CD4-positive, CD25-positive, alpha-beta regulatory T cell (primary cell): Measurements from ENCODE around the gene BCL2. TPM values are rescaled to one million over a fixed set of nuclear protein-coding genes. Genes with fewer than 3 reads are reported as not detected.

Experiments used
- ATAC-seq, 2 donors: fragments of 150-1000 bp; cut with Tn5 transposase; one replicate each; pipeline ENCODE4 v1.10.0; 2021; ENCODE audit warnings: low read depth in 2 of 2, moderate number of reproducible peaks in 2 of 2, moderate library complexity in 1 of 2
- DNase-seq, 3 donors: peaks; one replicate each; pipeline versions ENCODE4 v3.0.0 to v3.0.0-alpha.2; 2012 to 2022; ENCODE audit warnings: mixed read lengths in 1 of 3
- H3K27ac ChIP-seq: one replicate; pipeline ENCODE4 v1.7.0; 2013; ENCODE audit warnings: mild to moderate bottlenecking, low read length; ENCODE audit not compliant: insufficient read depth, poor library complexity, severe bottlenecking
- H3K27me3 ChIP-seq: one replicate; pipeline ENCODE4 v1.7.0; 2013; ENCODE audit warnings: low read length; ENCODE audit not compliant: control insufficient read depth, insufficient read depth
- H3K36me3 ChIP-seq: one replicate; pipeline ENCODE4 v1.7.0; 2013; ENCODE audit warnings: mild to moderate bottlenecking, low read length, moderate library complexity; ENCODE audit not compliant: control insufficient read depth, insufficient read depth
- H3K4me1 ChIP-seq: 2 replicates; pipeline ENCODE4 v1.7.0; 2013; ENCODE audit warnings: mild to moderate bottlenecking, low read length; ENCODE audit not compliant: insufficient read depth, control insufficient read depth, poor library complexity, severe bottlenecking
- H3K4me3 ChIP-seq: one replicate; pipeline ENCODE4 v1.7.0; 2013; ENCODE audit warnings: low read depth, mild to moderate bottlenecking, low read length, moderate library complexity
- H3K9me3 ChIP-seq, 2 experiments: 1 replicate in 1 of 2; 2 replicates in 1 of 2; pipeline ENCODE4 v1.7.0; 2013; ENCODE audit warnings: low read length in 2 of 2, mild to moderate bottlenecking in 1 of 2, moderate library complexity in 1 of 2; ENCODE audit not compliant: control insufficient read depth in 2 of 2
- H3K27ac Mint-ChIP-seq, 3 donors: one replicate each; pipeline ENCODE4 v1.8.0; 2020 to 2022; ENCODE audit warnings: mild to moderate bottlenecking in 3 of 3, mixed read lengths in 3 of 3, moderate library complexity in 2 of 3
- H3K27me3 Mint-ChIP-seq: one replicate; pipeline ENCODE4 v1.8.0; 2022; ENCODE audit warnings: mild to moderate bottlenecking, mixed read lengths
- H3K36me3 Mint-ChIP-seq: one replicate; pipeline ENCODE4 v1.8.0; 2020; ENCODE audit warnings: mixed read lengths
- H3K4me1 Mint-ChIP-seq, 4 donors: one replicate each; pipeline ENCODE4 v1.8.0; 2020 to 2022; ENCODE audit warnings: mixed read lengths in 4 of 4, mild to moderate bottlenecking in 1 of 4
- H3K4me3 Mint-ChIP-seq, 4 donors: one replicate each; pipeline ENCODE4 v1.8.0; 2020 to 2022; ENCODE audit warnings: mild to moderate bottlenecking in 4 of 4, mixed read lengths in 4 of 4, moderate library complexity in 3 of 4
- H3K9me3 Mint-ChIP-seq, 7 donors: one replicate each; pipeline ENCODE4 v1.8.0; 2020 to 2022; ENCODE audit warnings: mixed read lengths in 7 of 7, mild to moderate bottlenecking in 3 of 7, moderate library complexity in 2 of 7
- polyA plus RNA-seq, 4 donors: library from polyadenylated mRNA; unstranded; fragments of 300-500 nt; fragmentation: Illumina TruSeq; gene quantifications; one replicate each; pipeline ENCODE4 v1.2.3, GENCODE V29; 2021
- total RNA-seq: library from RNA; stranded (reverse); gene quantifications from one replicate; pipeline ENCODE4 v1.2.3, GENCODE V29; 2022

BCL2 gene
- total and polyA plus RNA-seq, 5 donors from 2014 or later = 19.1 to 125 (median 31.1) TPM

DNA sequence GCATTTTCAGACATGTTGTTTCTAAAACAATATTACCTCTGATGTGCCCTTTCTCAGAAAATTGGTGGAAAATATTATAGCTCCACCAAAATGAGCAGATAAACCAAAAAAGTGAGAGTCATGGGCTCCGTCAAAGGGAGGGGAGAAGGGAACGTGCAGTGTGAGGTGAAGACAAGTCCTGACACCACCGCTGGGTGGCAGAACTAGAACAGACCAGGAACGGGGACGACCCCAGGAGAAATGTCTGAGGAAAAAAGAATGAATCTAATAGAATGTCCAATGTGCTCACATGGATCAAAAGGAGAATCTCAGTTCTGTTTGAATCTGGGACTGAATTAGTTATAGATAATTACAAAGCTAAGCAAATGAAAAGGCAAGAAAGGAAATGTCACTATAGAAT is 22.6 kb upstream of the BCL2 start:
- H3K27ac Mint-ChIP-seq = no peak overlapping the region
- peaks cover 44% of the 10 kb centered on the region for H3K36me3 Mint-ChIP-seq
- no peaks in the 10 kb centered on the region for H3K27me3 Mint-ChIP-seq
- H3K4me1 ChIP-seq = no peaks in the 10 kb centered on the region
- ATAC-seq (peak in 1 of 2 donors; percentile 48), DNase-seq (peak in 1 of 3 donors; percentile 28)
- H3K9me3 ChIP-seq = no peaks in the 10 kb centered on the region
- no peak overlapping the region for H3K27ac ChIP-seq
- H3K4me3 ChIP-seq = no peak overlapping the region
- peaks cover 70% of the 10 kb centered on the region for H3K36me3 ChIP-seq
- H3K9me3 Mint-ChIP-seq = no peaks in the 10 kb centered on the region
- no peaks in the 10 kb centered on the region for H3K27me3 ChIP-seq
- peaks cover 4 to 19% (median 8%) of the 10 kb centered on the region in 4 donors for H3K4me1 Mint-ChIP-seq
- no peak overlapping the region for H3K4me3 Mint-ChIP-seq

DNA sequence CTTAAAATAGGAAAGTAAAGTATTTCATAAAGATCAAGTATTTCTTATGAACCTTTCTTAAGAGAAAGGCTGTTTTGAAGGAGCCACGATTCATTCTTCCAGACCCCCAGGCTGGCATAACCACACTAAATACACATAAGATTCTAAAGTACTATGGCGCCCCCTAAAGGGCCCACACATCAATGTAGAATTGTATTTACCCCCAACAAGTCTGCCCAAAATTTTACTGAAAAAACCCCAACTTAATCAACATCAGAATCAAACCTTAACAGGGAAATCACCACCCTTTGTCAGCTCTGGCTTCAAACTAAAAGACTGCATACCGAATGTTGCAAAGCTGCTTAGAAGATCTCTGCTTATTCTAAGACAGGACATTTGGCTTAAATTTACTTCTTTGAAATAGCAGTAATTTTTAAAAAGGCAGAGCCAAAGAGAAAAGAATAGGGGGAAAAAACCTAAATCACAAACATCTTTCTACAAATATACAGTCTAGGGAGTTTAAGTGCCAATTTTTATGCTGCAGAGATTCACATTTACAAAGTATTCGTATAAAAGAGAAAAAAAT is 20.4 kb upstream of the BCL2 start:
- Histone ChIP-seq H3K4me1 (no peaks in the 10 kb centered on the region), H3K27ac (no peak overlapping the region), H3K9me3 (no peaks in the 10 kb centered on the region), H3K27me3 (no peaks in the 10 kb centered on the region), H3K36me3 (peaks cover 70% of the 10 kb centered on the region), H3K4me3 (no peak overlapping the region)
- no peak overlapping the region for H3K4me3 Mint-ChIP-seq
- no peaks in the 10 kb centered on the region for H3K9me3 Mint-ChIP-seq
- H3K36me3 Mint-ChIP-seq = peaks cover 43% of the 10 kb centered on the region
- ATAC-seq (peak; percentile 57), DNase-seq (peak; percentile 30 to 71 (median 51))
- peaks cover 4 to 19% (median 10%) of the 10 kb centered on the region in 4 donors for H3K4me1 Mint-ChIP-seq
- H3K27me3 Mint-ChIP-seq = no peaks in the 10 kb centered on the region
- peak overlapping the region in 2 of 3 donors; percentile 13 to 78 for H3K27ac Mint-ChIP-seq

DNA sequence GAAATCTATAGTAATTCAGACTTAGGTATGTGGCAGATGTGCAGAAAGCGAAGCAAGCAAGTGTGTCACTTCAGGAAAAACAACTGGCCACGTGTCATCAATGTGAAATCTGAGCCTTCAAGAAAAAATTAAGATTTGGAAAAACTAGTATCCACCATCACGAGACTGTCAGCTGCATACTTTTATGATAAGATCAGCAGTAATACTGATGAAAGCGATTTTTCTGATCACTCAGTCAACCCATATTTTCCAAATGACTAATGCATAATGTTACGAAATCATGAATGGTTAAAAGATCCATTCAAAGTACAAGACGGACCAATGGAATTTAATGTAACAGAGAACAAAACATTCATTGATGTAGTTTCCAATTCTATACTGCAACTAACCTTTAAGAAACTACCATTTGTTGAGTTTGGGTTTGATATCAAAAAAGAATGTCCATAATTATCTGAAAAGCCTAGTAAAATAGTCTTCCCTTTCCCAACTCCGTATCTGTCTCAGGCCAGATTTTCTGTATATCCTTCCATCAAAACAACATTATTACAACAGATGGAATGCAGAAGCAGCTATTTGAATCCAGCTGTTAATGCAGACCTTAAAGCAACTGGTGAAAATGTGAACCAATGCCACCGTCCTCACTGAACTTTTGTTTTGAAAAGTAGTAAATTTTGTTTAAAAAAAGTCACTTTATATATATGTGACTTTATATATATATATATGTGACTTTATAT is 17.0 kb upstream of the BCL2 start:
- peaks cover 4 to 17% (median 5%) of the 10 kb centered on the region in 4 donors for H3K4me1 Mint-ChIP-seq
- no peak for DNase-seq
- H3K4me3 Mint-ChIP-seq = no peak overlapping the region
- H3K27me3 ChIP-seq = no peaks in the 10 kb centered on the region
- ATAC-seq = no peak
- H3K9me3 Mint-ChIP-seq = no peaks in the 10 kb centered on the region
- no peak overlapping the region for H3K4me3 ChIP-seq
- no peaks in the 10 kb centered on the region for H3K27me3 Mint-ChIP-seq
- no peak overlapping the region for H3K27ac ChIP-seq
- H3K36me3 ChIP-seq = peaks cover 63% of the 10 kb centered on the region
- H3K36me3 Mint-ChIP-seq = peaks cover 46% of the 10 kb centered on the region
- H3K27ac Mint-ChIP-seq = peak overlapping the region in 1 of 3 donors; percentile 36
- no peaks in the 10 kb centered on the region for H3K4me1 ChIP-seq
- H3K9me3 ChIP-seq = no peaks in the 10 kb centered on the region

DNA sequence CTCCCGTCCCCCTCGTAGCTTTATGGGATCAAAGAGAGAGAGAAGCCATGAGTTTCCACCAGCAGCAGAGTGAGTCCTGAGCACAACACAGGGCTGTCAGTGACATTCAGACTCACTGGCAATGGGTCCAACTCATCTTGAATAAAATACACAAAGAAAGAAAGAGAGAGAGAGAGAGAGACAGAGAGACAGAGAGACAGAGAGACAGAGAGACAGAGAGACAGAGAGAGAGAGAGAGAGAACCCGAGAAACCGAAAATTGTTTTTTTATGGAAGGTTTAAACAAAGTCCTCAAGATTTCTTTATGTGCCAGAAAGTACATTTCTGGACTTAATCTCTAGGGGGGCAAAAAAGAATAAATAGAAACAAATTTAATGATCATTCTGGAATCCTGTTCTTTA is 11.5 kb upstream of the BCL2 start:
- no peak overlapping the region for H3K4me3 ChIP-seq
- H3K4me1 ChIP-seq = no peaks in the 10 kb centered on the region
- Mint-ChIP-seq H3K9me3 (no peaks in the 10 kb centered on the region), H3K27me3 (no peaks in the 10 kb centered on the region), H3K27ac (no peak overlapping the region), H3K36me3 (peaks cover 18% of the 10 kb centered on the region), H3K4me1 (peaks cover 0 to 5% (median under 1%) of the 10 kb centered on the region in 4 donors), H3K4me3 (no peak overlapping the region)
- H3K9me3 ChIP-seq = no peaks in the 10 kb centered on the region
- ATAC-seq (no peak), DNase-seq (no peak)
- H3K36me3 ChIP-seq = peaks cover 39% of the 10 kb centered on the region
- no peak overlapping the region for H3K27ac ChIP-seq
- no peaks in the 10 kb centered on the region for H3K27me3 ChIP-seq

DNA sequence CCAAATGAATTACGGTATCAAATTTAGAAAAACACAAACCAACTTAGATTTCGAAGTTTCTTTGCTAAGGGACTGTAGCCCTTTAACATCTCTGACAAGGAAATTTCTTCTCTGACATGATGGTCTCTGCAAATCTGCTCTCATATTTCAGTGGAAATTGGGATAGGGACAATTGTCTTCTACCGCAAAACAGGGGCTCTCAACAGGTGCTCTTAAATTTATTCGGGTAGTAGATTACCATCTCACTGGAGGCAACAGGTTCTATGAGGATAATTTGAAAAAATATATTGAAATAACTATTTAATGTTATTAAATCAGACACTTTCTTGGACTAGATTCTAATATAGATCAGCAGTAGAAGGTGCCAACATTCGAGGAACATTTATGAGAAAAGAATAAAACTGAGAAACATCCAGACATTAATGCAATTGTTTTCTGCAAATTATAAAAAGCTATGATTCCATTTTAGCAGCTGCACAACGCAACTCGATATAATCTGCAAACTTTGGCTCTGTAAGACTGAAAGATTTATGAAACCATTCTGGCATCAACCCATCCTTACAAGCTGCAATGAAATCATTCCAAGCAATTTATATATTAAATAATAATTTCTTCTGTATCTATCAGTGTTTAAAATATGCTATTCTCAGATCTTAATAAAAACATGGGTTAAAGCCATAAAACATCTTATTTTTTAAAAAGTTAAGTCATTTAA is 10.0 kb upstream of the BCL2 start:
- no peak overlapping the region for H3K27ac ChIP-seq
- Mint-ChIP-seq H3K27ac (peak overlapping the region in 1 of 3 donors; percentile 54), H3K36me3 (peaks cover 13% of the 10 kb centered on the region), H3K4me1 (peaks cover 0 to 8% (median under 1%) of the 10 kb centered on the region in 4 donors), H3K27me3 (no peaks in the 10 kb centered on the region), H3K9me3 (no peaks in the 10 kb centered on the region), H3K4me3 (no peak overlapping the region)
- no peaks in the 10 kb centered on the region for H3K27me3 ChIP-seq
- no peaks in the 10 kb centered on the region for H3K9me3 ChIP-seq
- H3K36me3 ChIP-seq = peaks cover 25% of the 10 kb centered on the region
- DNase-seq (no peak), ATAC-seq (no peak)
- no peaks in the 10 kb centered on the region for H3K4me1 ChIP-seq
- no peak overlapping the region for H3K4me3 ChIP-seq

DNA sequence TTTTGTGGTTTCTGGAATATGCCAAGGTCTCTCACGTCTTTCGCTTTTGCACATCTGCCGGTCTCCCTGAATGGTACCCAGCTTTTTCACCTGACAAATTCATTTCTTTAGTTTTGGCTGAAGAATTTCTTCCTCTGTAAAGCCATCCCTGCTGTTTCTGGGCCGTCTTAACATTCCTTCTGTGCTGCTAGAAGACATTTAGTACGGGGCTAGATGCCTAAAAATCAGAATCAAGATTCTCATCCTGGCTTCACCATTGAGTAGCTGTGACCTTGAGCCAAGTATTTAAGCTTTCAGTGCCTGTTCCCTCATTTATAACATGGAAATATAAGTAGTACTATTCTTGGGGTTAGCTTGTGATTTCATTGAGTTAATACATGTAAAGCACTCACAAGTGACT is 6.4 kb upstream of the BCL2 start:
- Histone ChIP-seq H3K27me3 (no peaks in the 10 kb centered on the region), H3K27ac (no peak overlapping the region), H3K9me3 (no peaks in the 10 kb centered on the region), H3K4me3 (no peak overlapping the region), H3K4me1 (peaks cover 8% of the 10 kb centered on the region), H3K36me3 (peaks cover 3% of the 10 kb centered on the region)
- DNase-seq (no peak), ATAC-seq (no peak)
- H3K36me3 Mint-ChIP-seq = no peaks in the 10 kb centered on the region
- H3K4me1 Mint-ChIP-seq = peaks cover 3 to 25% (median 18%) of the 10 kb centered on the region in 4 donors
- no peak overlapping the region for H3K4me3 Mint-ChIP-seq
- H3K27me3 Mint-ChIP-seq = no peaks in the 10 kb centered on the region
- no peaks in the 10 kb centered on the region for H3K9me3 Mint-ChIP-seq
- H3K27ac Mint-ChIP-seq = peak overlapping the region in 1 of 3 donors; percentile 2

DNA sequence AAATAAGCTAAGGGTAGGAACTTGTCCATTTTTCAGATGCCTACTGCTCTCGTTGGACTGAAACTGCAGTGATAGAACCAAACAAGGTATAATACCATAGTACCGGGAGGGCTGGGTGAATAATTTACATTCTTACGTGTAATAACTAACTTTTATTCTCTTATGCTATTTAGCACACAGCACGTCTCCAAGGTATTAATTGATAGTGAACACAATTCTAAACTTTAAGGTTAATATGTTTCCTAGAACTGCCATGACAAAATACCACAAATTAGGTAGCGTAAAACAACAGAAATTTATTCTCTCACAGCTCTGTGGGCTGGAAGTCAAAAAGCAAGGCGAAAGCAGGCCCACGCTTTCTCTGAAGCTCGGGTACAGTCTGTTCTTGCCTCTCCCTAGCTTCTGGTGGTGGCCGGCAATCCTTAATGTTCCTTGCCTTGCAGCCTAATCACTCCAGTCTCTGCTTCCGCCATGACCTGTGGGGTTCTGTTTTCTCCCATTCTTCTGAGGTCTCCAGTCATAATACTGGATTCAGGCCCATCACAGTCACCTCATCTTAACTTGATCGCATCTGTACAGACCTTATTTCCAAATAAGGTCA is 5.6 kb upstream of the BCL2 start:
- Mint-ChIP-seq H3K27me3 (no peaks in the 10 kb centered on the region), H3K27ac (peak overlapping the region in 1 of 3 donors; percentile 15), H3K4me1 (peaks cover 4 to 26% (median 21%) of the 10 kb centered on the region in 4 donors)

More for the DNA sequence above, 5.6 kb upstream of the BCL2 start:
- H3K27ac ChIP-seq = no peak overlapping the region
- no peaks in the 10 kb centered on the region for H3K36me3 ChIP-seq
- H3K4me1 ChIP-seq = peaks cover 14% of the 10 kb centered on the region
- Mint-ChIP-seq H3K9me3 (peaks cover 0 to 1% (median 0%) of the 10 kb centered on the region in 7 donors), H3K4me3 (no peak overlapping the region), H3K36me3 (no peaks in the 10 kb centered on the region)
- H3K27me3 ChIP-seq = no peaks in the 10 kb centered on the region
- ATAC-seq (no peak), DNase-seq (no peak)
- no peak overlapping the region for H3K4me3 ChIP-seq
- no peaks in the 10 kb centered on the region for H3K9me3 ChIP-seq
